RWPE2 (cell line): ENCODE measurements around the gene CCNQ.

Experiments
- ATAC-seq: fragments of 200-7000 bp; cut with Tn5 transposase; 3 replicates; pipeline ENCODE4 v1.9.1; 2021; ENCODE audit warnings: low read depth
- DNase-seq: peaks from one replicate; pipeline ENCODE4 v3.0.0-alpha.2; 2020; ENCODE audit warnings: low spot score
- H3K27ac ChIP-seq: fragments of 450-650 bp; 2 replicates; pipeline ENCODE4 v1.5.1; 2017; ENCODE audit warnings: mild to moderate bottlenecking; ENCODE audit not compliant: poor library complexity, severe bottlenecking
- H3K27me3 ChIP-seq: fragments of 250-450 bp; sonication (Bioruptor Pico); 2 replicates; pipeline ENCODE4 v1.5.1; 2021; ENCODE audit warnings: mild to moderate bottlenecking, moderate library complexity; ENCODE audit not compliant: insufficient read depth, poor library complexity, severe bottlenecking
- H3K36me3 ChIP-seq: fragments of 250-450 bp; sonication (Bioruptor Pico); 2 replicates; pipeline ENCODE4 v1.5.1; 2020; ENCODE audit warnings: low read depth, mild to moderate bottlenecking, moderate library complexity
- H3K4me1 ChIP-seq: fragments of 250-450 bp; sonication (Bioruptor Pico); 2 replicates; pipeline ENCODE4 v1.5.1; 2021; ENCODE audit warnings: mild to moderate bottlenecking, moderate library complexity; ENCODE audit not compliant: insufficient read depth, poor library complexity, severe bottlenecking
- H3K4me3 ChIP-seq: fragments of 250-450 bp; sonication (Bioruptor Pico); 2 replicates; pipeline ENCODE4 v1.5.1; 2021; ENCODE audit warnings: mild to moderate bottlenecking, moderate library complexity; ENCODE audit not compliant: severe bottlenecking
- H3K9me3 ChIP-seq: fragments of 250-450 bp; sonication (Bioruptor Pico); 2 replicates; pipeline ENCODE4 v1.5.1; 2021; ENCODE audit warnings: mild to moderate bottlenecking, moderate library complexity; ENCODE audit not compliant: severe bottlenecking
- CTCF ChIP-seq: fragments of 450-650 bp; IDR thresholded peaks from one replicate; pipeline ENCODE4 v1.5.1; 2017; ENCODE audit warnings: mild to moderate bottlenecking, moderate library complexity; ENCODE audit not compliant: poor library complexity, severe bottlenecking

Gene CCNQ

GRCh38 chrX:153557618-153558355 lies 41.2 kb downstream of the CCNQ start:
- H3K27me3 ChIP-seq = no peaks in the 10 kb centered on the region

GRCh38 chrX:153556767-153557166 lies 42.2 kb downstream of the CCNQ start:
- no peak overlapping the region for H3K27ac ChIP-seq
- H3K4me3 ChIP-seq = no peak overlapping the region
- ATAC-seq = no peak
- H3K36me3 ChIP-seq = no peaks in the 10 kb centered on the region
- no peaks in the 10 kb centered on the region for H3K27me3 ChIP-seq
- no peak for TF ChIP-seq CTCF
- DNase-seq = no peak
- H3K9me3 ChIP-seq = no peaks in the 10 kb centered on the region
- H3K4me1 ChIP-seq = no peaks in the 10 kb centered on the region

More at GRCh38 chrX:153557618-153558355, 41.2 kb downstream of the CCNQ start:
- no peak for TF ChIP-seq CTCF
- H3K4me3 ChIP-seq = no peak overlapping the region
- H3K4me1 ChIP-seq = no peaks in the 10 kb centered on the region
- H3K36me3 ChIP-seq = no peaks in the 10 kb centered on the region
- no peak for DNase-seq
- H3K9me3 ChIP-seq = no peaks in the 10 kb centered on the region
- no peak for ATAC-seq
- no peak overlapping the region for H3K27ac ChIP-seq

GRCh38 chrX:153554519-153555167 lies 44.3 kb downstream of the CCNQ start:
- TF ChIP-seq CTCF = peak; percentile 55
- ATAC-seq (peak; percentile 73), DNase-seq (no peak)
- Histone ChIP-seq H3K4me1 (no peaks in the 10 kb centered on the region), H3K9me3 (no peaks in the 10 kb centered on the region), H3K27me3 (no peaks in the 10 kb centered on the region), H3K27ac (no peak overlapping the region), H3K36me3 (no peaks in the 10 kb centered on the region), H3K4me3 (no peak overlapping the region)

DNA sequence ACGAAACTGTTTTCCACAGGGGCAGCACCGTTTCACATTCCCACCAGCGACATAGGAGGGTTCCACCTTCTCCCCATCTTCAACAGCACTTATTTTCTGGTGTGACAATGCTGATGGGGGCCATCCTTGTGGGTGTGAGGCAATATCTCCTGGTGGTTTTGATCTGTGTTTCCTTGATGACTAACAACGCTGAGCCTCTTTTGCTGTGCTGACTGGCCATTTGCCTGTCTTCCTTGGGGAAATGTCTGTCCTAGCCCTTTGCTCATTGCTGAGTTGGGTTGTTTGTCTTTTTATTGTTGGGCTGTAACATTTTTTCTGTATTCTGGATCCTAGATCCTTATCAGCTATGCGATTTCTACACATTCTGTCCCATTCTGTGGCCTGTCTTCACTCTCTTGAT lies 47.8 kb downstream of the CCNQ start:
- Histone ChIP-seq H3K4me1 (no peaks in the 10 kb centered on the region), H3K27ac (no peak overlapping the region), H3K36me3 (no peaks in the 10 kb centered on the region), H3K4me3 (no peak overlapping the region), H3K9me3 (no peaks in the 10 kb centered on the region), H3K27me3 (no peaks in the 10 kb centered on the region)
- no peak for TF ChIP-seq CTCF
- DNase-seq (no peak), ATAC-seq (no peak)

DNA sequence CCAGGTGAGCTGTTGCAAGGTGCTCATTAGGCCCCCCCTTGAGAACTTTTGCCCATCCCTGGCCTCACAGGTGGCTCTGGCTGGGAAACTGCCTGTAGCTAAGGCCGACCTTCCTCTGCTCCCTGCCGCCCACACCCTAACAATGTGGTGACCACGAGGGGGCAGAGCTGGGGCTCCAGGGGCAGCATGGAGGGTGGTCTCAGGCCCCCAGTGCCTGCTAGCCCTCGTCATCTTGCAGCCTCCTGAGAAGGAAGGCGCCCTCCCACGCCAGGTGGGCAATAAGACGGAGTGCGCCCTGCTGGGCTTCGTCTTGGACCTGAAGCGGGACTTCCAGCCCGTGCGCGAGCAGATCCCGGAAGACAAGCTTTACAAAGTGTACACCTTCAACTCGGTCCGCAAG lies 49.1 kb downstream of the CCNQ start:
- ATAC-seq (no peak), DNase-seq (no peak)
- no peak for TF ChIP-seq CTCF
- Histone ChIP-seq H3K4me3 (no peak overlapping the region), H3K9me3 (no peaks in the 10 kb centered on the region), H3K4me1 (no peaks in the 10 kb centered on the region), H3K36me3 (no peaks in the 10 kb centered on the region), H3K27me3 (no peaks in the 10 kb centered on the region), H3K27ac (no peak overlapping the region)
